ENCODE measurements around the gene EXOC6. TPM values are rescaled to one million over a fixed set of nuclear protein-coding genes. Genes with fewer than 3 reads are reported as not detected.
"Not testable (repeated sequence)": the region's sequence is repeated elsewhere in the genome, so short reads cannot be mapped to it uniquely, and the experiment has no call there.

Gene EXOC6
- total and polyA plus RNA-seq, 8 donors = 1.7 to 21.3 (median 4.6) TPM

- Histone ChIP-seq H3K4me1 (no peaks in the 10 kb centered on the region), H3K9me3 (no peaks in the 10 kb centered on the region), H3K4me3 (no peak overlapping the region), H3K27me3 (no peaks in the 10 kb centered on the region), H3K36me3 (no peaks in the 10 kb centered on the region), H3K27ac (no peak overlapping the region)
- intact Hi-C loops (cut with DNase I; ENCODE audit: low total_unique reads) = no loop called here
- WGBS, 5 donors = 76 to 81% (median 79%) methylated on average over 7 to 9 of the region's 9 CpGs
- DNase-seq = no peak
- TF ChIP-seq POLR2A (IDR thresholded peaks at IDR 0.05) (no peak), CTCF (IDR thresholded peaks at IDR 0.05) (no peak), EP300 (IDR thresholded peaks at IDR 0.05) (no peak), POLR2AphosphoS5 (IDR thresholded peaks at IDR 0.05) (no peak)
These were observed 249.1 kb downstream of the EXOC6 start for GRCh38 chr10:93097386-93097785.

- Histone ChIP-seq H3K27ac (no peak overlapping the region), H3K4me3 (no peak overlapping the region), H3K36me3 (no peaks in the 10 kb centered on the region), H3K4me1 (no peaks in the 10 kb centered on the region), H3K27me3 (no peaks in the 10 kb centered on the region), H3K9me3 (peaks cover 0 to 3% (median 0%) of the 10 kb centered on the region in 4 donors)
- TF ChIP-seq CTCF (IDR thresholded peaks at IDR 0.05) = no peak
- no peak for TF ChIP-seq EP300 (IDR thresholded peaks at IDR 0.05)
- no peak for TF ChIP-seq POLR2A (IDR thresholded peaks at IDR 0.05)
- no peak for TF ChIP-seq POLR2AphosphoS5 (IDR thresholded peaks at IDR 0.05)
- intact Hi-C loops (cut with DNase I; ENCODE audit: low total_unique reads) = no loop called here
- no peak for DNase-seq
- WGBS, 5 donors = 78 to 88% (median 84%) methylated on average over 3 of the region's 3 CpGs
These were observed 250.5 kb downstream of the EXOC6 start for GRCh38 chr10:93098816-93099215.

GRCh38 chr10:93099670-93100069 lies 251.3 kb downstream of the EXOC6 start:
- Histone ChIP-seq H3K36me3 (no peaks in the 10 kb centered on the region), H3K27me3 (no peaks in the 10 kb centered on the region), H3K4me3 (no peak overlapping the region), H3K9me3 (peaks cover 0 to 6% (median 0%) of the 10 kb centered on the region in 4 donors), H3K27ac (no peak overlapping the region), H3K4me1 (no peaks in the 10 kb centered on the region)
- TF ChIP-seq EP300 (IDR thresholded peaks at IDR 0.05) = no peak
- TF ChIP-seq POLR2AphosphoS5 (IDR thresholded peaks at IDR 0.05) = no peak
- no peak for TF ChIP-seq CTCF (IDR thresholded peaks at IDR 0.05)
- no peak for TF ChIP-seq POLR2A (IDR thresholded peaks at IDR 0.05)
- intact Hi-C loops (cut with DNase I; ENCODE audit: low total_unique reads) = no loop called here
- no peak for DNase-seq
- WGBS, 5 donors = 85 to 93% (median 92%) methylated on average over 7 of the region's 7 CpGs

- 91 to 98% (median 94%) methylated on average over 3 of the region's 3 CpGs for WGBS, 5 donors
- H3K9me3 ChIP-seq; H3K27me3 ChIP-seq; intact Hi-C loops (cut with DNase I; ENCODE audit: low total_unique reads); H3K4me1 ChIP-seq; H3K4me3 ChIP-seq; DNase-seq; H3K27ac ChIP-seq; H3K36me3 ChIP-seq: not testable (repeated sequence)
These were observed 252.8 kb downstream of the EXOC6 start for GRCh38 chr10:93101148-93101547.

- Histone ChIP-seq H3K27ac (no peak overlapping the region), H3K36me3 (no peaks in the 10 kb centered on the region), H3K9me3 (peaks cover 0 to 6% (median 0%) of the 10 kb centered on the region in 4 donors), H3K27me3 (no peaks in the 10 kb centered on the region), H3K4me3 (no peak overlapping the region), H3K4me1 (no peaks in the 10 kb centered on the region)
- intact Hi-C loops (cut with DNase I; ENCODE audit: low total_unique reads) = no loop called here
- no peak for DNase-seq
- WGBS, 5 donors = 71 to 88% (median 81%) methylated on average over 1 of the region's 1 CpG
- TF ChIP-seq CTCF (IDR thresholded peaks at IDR 0.05) (no peak), POLR2A (IDR thresholded peaks at IDR 0.05) (no peak), POLR2AphosphoS5 (IDR thresholded peaks at IDR 0.05) (no peak), EP300 (IDR thresholded peaks at IDR 0.05) (no peak)
These were observed 255.6 kb downstream of the EXOC6 start for GRCh38 chr10:93103953-93104352.
